HG02759 (cell line): Measurements from ENCODE around the gene RAPGEF1.

ENCODE experiments used
- ATAC-seq: cut with Tn5 transposase; IDR thresholded peaks from one replicate; pipeline ENCODE4 v1.9.1; 2021; ENCODE audit warnings: mild to moderate bottlenecking, moderate library complexity; ENCODE audit not compliant: unreplicated experiment

Gene RAPGEF1

DNA sequence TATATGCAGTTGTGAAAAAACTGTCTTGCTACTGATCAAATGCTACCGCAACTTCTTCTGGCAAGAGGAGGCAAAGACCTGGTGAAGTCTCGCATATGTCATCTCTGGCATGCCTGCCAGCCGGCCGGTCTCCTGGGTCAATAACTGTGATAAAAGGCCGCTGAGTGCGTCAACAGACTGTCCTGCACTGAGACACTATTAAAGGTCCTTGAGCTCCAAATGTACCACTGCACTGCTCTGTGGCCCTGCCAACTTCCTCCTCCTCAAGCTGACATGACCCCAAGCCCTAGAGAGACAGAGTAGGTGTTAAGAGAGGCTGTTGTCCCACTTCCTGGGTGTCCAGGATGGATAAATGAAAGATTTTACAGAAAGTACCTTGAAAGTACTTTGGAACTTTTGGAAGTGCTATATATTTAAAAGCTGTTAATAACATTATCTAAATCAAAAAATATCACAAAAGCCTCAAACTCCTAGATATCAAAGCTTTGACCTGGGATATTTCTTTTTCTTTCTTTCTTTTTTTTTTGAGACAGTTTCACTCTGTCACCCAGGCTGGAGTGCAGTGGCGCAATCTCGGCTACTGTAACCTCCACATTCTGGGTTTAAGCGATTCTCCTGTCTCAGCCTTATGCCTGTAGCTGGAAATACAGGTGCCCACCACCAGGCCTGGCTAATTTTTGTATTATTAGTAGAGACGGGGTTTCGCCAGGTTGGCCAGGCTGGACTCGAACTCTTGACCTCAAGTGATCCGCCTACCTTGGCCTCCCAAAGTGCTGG, 31.5 kb downstream of the RAPGEF1 start:
- ATAC-seq, result no peak

DNA sequence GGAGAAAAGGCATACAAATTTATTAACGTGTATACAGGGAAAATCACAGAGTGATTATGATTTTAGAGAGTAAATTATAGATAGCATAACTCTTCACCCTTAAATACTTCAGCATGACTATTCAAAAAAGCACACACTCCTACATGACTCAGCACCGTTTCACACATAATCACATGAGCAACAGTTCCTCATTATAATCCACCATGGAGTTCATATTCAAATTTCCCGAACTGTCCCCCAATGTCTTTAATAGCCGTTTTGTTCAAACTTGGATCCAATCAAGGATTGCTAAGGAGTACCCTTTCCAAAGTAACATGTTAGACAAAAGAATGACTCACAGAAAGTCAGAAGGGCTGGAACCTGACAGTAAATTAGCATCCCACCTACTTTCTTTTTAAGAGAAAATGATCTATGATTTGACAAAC, 32.1 kb downstream of the RAPGEF1 start:
- ATAC-seq, result no peak

DNA sequence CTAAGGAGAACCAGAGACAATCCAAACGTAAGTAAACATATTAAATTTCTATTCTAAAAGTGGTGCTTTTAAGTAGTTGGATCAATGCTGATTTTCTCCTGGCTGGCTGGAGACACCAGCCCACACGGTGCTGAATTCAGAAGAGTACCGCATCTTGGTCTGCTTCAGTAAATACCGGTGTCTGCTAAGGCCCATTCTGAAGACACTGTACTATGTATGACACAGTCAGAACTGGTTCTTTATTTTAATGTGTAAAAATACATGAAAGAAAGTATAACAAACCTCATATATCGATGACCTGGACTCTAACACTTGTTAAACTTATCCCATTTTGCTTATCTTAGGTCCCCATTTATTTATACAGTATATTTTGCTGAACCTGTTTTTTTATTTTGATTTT, 32.8 kb downstream of the RAPGEF1 start:
- no peak for ATAC-seq

DNA sequence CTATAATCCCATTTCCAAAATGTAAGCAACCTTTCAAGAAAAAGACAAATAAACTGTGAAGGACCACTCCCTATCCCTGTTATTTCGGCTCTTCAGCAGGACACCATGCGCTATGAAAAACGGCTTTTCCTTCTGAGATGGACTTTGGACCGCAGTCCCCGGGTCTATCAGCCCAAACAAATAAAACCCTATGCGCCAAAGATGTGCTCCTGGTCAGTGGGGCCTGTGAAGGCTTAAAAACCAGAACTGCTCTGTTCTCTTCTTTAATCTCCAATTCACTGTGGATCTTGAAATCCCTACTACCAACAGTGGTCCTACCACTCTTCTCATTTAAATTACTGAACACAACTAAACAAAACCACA, 33.3 kb downstream of the RAPGEF1 start:
- ATAC-seq, result no peak

DNA sequence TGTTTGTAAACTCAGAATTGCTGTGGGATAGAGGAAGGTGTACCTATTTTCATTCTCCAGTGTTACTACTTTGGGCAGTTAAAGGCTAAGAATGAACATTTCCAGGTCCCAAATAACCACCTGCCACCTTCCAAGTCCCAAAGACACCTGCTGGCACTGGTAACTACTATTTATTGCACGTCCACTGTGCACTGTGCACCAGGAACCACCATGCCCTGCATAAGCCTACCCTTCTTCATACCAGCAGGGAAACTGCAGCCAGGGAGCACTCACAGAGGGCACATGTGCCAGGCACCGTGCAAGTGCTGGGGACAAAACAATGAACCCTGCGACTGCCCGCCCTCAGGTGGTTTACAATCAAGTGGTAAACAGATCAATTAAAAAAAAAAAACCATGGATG, 34.9 kb downstream of the RAPGEF1 start:
- no peak for ATAC-seq

DNA sequence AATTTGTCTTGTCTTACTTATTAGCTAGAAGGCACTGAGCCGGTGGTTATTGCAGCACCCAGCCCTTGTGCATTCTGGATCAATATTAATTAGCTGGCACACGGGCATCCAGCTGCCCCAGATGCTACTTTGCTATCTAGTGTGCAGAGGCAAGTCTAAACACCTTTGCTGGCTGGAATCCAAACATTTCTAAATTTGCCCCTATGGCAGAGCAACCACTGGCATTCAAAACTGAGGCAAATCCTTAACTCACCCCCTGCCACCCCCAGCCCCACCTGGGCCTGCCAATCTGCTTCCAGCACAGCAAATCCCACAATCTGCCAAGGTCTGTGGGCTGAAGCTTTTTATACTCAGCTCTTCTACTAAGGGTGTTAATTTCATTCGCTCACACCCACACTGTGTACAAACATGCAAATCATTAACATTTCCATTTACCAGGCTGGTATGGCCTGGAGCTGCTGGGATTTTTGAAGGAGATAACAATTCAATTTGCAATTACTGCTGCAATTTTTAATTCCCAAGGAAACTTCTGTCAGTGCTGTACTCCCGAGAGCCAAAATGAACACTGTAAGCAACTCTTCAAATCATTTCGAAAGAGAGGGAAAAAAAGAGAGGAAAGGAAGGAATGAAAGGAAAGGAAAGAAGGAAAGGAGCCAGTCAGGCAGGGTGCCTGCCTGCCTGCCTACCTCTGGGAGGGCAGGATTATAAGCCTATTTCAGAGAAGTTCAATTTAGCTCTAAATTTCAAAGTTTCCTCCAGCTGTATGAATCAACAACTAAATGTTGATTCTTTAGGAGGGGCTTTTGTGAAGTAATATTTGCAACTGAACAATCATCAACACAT, 35.5 kb downstream of the RAPGEF1 start:
- no peak for ATAC-seq

DNA sequence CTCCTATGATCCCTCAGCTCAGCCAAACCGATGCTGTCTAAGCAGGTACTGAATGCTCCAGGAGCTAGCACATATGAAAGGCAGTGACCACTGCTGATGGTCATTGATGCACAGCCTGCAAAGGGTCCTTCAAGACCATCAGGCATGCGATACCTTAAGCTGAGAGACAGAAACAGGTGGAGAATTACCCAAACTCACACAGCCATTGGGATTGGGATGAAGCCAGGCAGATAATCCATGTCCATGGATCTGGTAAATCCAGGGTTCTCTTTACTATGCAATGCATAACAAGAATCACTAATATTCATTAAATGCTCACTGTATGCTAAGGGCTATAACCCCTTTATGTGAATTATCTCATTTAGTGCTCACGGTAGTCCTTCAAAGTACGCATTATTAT, 36.2 kb downstream of the RAPGEF1 start:
- ATAC-seq, result no peak

DNA sequence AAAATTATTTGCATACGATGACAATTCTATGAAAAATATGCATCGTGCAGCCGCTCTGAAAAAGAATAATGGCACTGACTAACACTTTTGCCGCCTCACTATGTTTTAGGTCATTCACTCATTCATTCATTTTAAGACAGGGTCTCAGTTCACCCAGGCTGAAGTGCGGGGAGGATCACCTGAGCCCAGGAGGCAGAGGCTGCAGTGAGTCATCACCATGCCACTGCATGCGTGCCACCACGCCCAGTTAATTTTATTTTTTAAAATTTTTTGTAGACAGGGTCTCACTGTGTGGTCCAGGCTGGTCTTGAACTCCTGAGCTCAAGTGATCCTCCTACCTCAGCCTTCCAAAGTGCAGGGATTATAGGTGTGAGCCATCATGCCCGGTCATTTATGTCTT, 37.0 kb downstream of the RAPGEF1 start:
- ATAC-seq, result no peak

DNA sequence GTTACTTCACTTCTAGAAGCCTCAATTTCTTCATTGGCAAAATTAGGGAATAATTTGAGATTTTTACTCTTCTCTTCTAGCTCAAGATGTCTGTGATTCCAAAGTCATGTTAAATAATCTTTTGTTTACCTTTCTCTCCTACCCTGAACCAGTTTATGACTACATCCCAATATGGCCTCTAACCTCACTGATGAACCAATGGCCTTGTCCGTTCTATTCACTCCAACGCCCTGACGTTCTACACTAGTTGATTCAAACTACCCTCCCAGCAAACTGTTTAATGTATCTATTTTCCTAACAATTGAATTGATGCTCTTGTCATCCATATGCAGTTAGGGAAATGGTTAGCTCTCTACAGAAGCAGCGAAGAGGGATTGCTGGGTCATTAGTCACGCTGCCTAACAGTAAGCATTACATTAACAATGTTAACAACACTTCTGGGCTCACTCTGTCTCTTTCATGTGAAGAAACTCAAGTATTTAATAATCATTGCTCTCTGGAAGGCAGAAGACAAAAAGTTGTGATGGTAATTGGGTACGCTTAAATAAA, 38.0 kb downstream of the RAPGEF1 start:
- no peak for ATAC-seq

DNA sequence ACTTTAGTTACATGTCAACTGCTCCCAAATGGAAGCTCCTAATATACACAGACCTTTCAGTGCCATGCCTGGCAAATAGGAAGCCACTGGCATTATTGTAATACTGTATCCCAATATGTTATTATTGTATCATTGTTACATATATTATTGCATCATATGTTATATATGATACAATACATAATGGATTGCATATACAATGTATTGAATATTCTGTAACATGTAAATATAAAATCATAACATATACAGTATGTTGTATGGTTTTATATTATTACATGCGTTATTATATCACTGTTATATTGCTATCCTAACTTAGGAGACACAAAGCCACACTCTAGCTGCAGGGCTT, 38.5 kb downstream of the RAPGEF1 start:
- ATAC-seq, result no peak

DNA sequence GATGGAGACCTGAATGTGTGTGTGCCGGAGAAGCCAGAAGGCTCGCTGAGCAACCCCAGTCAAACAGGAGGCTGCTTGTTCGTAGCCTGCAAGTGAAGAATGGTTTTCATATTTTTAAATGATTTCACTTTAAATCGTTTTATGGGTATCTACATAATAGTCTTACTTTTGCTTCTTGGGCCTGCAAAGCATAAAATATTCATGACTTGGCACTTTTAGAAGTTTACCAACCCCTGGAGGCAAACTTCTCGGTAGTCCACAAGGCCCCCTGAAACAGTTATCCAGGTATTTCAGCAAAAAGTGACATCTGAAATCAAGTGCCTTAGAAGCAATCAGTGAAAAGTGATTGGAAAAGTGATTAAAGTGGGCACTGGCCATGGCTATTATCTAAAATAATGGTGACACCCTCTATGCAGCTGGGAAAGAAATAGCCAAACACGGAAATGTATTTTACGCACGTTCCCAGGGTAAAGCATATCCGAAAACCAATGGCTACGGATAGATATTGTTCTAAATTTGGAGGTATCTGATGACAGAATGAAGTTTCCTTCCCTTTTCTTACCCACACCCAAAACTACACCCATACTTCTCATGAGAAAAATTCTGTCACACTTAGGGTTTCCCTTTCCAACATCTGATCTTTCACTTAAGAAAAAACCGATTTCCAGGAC, 39.0 kb downstream of the RAPGEF1 start:
- ATAC-seq, result no peak

DNA sequence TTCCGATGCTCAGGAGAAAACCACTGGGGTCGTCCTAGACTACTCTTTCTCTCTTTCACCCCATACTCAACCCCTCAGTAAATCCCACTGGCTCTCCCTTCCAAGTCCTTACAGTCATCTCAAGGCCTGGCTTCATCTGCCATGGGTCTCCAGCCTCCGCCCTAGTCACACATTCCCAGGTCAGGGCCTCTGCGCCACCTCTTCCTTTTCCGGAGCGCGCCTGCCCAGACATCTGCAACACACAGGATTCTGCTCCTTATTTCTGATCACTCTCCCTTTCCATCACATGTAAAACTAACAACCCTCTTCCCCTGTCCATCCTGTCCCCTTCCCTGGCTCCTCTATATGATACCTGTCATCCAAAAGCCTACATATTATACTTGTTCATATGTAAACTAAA, 39.8 kb downstream of the RAPGEF1 start:
- ATAC-seq, result no peak

DNA sequence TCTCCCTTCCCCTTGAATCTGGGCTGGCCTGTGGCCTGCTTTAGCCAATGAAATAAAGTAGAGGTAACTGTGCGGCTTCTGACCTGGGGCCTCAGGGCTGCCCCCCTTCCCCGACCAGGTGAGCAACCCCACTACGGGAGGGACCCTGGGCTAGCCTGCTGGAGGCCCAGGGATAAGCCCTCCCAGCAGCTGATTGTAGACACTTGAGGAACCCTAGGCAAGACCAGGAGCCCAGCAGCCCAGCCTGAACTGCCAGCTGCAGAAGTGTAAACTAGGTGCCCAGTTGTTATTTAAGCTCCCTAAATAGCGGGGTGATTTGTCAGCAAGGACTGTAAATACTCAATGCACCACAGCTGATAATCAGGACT, 41.3 kb downstream of the RAPGEF1 start:
- no peak for ATAC-seq

DNA sequence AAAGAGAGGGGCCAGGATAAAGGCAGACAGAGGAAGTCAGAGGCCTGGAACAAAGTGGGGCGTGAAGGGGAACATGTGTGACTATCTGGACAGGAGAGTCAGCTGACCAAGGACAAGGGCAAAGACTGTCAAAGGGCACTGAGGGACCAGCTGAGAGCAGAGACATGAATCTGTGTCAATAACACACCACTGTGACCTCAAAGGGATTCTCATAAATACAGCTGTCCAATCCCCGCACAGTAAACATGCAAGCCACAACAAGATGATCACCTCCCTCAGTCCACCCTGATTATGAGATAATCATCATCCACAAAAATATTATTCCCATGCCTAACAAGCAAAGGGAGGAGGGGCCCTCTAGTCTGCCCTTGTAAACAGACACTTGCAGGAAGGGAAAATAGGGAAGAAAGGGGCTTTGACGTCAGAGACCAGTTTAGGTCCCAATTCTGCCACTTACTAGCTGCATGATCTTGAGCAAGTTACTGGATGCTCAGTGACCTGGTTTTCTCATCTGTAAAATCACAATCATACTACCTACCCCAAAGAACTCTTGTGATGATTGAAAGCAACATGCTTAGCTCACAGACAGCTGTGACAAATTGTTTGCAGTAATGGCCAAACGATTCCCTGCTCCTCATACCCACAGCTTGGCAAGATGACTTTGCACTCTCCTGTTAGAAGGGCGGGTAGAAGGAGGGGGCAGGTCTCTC, 41.8 kb downstream of the RAPGEF1 start:
- no peak for ATAC-seq

DNA sequence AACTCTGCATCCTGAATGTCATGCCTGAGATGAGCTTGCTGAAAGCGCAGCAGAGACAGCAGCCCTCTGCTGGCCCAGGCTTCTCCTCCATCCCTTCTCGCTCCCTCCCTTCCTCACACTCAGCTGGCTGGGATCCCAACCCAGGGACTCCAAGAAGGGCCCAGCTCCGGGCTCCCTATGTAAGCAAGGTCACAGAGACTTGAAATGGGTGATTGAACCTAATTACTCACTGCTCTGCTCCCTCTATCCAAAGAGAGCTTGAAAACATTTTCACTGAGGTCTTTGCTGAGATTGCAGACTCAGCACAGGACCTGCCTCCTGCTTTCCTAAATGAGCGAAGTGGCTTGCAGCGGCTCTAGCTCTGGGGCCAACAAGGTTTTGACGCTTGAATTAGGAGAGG, 42.8 kb downstream of the RAPGEF1 start:
- no peak for ATAC-seq

DNA sequence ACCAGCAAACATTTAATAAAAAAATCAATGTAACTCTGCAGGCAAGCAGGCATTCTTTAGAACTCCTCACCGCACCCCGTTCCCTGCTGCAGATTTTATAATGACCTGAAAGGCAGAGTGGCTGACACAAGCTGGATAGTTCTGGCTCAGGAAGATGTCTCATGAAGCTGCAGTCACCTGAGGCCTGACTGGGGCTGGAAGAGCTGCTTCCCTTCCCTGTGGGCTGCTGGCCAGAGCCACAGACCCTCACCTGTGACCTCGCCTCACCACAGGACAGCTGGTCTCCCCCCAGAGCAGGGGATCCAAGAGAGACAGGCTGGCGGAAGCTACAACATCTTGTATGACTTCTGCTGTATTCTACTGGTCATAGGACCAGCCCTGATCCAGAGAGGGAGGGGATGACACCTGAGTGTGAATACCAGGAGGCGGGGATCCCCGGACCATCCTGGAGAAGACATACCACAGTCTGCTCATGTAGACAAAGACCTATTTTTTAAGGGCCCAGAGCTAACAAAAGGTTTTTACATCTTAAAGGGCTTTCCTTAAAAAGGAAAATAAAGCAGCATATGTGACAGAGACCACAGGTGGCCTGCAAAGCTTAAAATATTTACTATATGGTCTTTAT, 43.9 kb downstream of the RAPGEF1 start:
- no peak for ATAC-seq

DNA sequence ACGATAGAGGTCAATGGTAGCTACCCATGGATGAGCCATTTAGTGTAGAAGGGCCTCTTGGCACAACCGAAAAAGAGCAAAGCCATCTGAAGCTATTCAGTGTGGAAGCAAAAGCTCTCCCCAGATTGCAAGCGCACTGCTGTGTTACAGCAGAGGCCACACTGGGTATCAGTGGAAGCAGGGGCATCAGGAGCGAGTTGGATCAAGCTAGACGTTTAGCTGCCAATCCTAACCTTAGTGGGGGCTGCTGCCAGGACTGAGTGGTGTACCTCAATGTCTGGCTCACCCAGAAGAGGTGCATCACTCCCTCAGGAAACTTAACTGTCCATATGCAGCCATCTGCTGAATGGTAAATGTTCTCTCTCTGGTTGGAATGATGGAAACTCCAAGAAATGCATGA, 44.5 kb downstream of the RAPGEF1 start:
- ATAC-seq, result no peak

DNA sequence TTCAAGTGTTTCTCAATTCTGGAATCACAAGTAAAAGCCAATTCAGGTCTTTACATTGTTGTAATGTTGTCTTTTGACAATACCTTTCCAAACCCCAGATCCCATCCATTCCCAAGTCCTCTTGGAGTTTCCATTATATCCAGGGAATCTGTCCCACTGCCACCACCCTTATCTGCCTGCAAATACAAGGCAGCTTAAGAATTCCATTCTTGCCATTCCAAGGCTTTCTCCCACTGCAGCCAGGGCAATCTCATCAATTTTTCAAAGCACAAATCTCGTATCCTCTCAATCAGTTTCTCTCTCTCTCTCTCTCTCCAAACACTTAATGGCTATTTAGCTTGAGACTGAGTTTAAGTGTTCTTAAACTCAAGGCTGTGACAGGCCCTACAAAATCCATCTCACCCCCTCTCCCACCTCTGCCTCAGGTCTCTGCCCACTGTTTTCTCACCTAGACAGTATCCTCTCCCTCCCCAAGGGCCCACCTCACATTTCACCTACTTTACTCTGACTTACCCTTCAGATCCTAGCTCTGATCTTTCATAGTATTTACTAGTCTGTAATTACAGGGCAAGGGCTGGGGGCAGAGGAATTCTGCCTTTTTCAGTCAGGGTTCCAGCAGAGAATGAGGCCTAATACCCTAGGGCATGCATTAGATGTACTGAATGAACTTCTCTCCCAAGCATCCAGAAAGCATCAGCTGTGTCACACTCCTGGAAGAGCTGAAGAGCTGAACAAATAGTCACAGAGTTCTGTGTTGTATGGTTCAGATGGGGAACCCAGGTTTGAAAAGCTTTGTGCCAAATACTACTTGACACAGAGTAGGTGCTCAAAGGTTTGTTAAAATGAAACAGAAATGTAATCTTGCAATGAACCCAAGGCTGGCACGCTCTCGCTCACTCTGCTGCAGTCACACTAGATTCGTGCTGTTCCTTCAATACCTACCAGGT, 46.0 kb downstream of the RAPGEF1 start:
- ATAC-seq, result no peak
